Right lobe of liver (tissue), 6 donors: Measurements from ENCODE around the gene ANKH. TPM values are rescaled to one million over a fixed set of nuclear protein-coding genes. Genes with fewer than 3 reads are reported as not detected.
"Not testable (repeated sequence)": the region's sequence is repeated elsewhere in the genome, so short reads cannot be mapped to it uniquely, and the experiment has no call there.

Experiments
- ATAC-seq, 4 donors: fragments of 200-7000 bp; cut with Tn5 transposase; one replicate each; pipeline ENCODE4 v1.9.1; 2020; ENCODE audit warnings: mild to moderate bottlenecking in 4 of 4, moderate library complexity in 4 of 4
- DNase-seq, 3 donors: peaks; one replicate each; pipeline ENCODE4 v3.0.0-alpha.2; 2020
- H3K27ac ChIP-seq, 3 donors: fragments of 200-600 bp; one replicate each; pipeline ENCODE4 v1.8.0; 2022
- H3K27me3 ChIP-seq, 2 donors: fragments of 200-600 bp; one replicate each; pipeline ENCODE4 v1.8.0; 2022
- H3K36me3 ChIP-seq, 4 donors: fragments of 200-600 bp; sonication (generic) in 1 of 4; one replicate each; pipeline versions ENCODE4 v1.5.1 to v1.8.0; 2017 to 2022; ENCODE audit warnings: control low read depth in 1 of 4
- H3K4me1 ChIP-seq, 4 donors: fragments of 200-600 bp; sonication (generic) in 1 of 4; one replicate each; pipeline versions ENCODE4 v1.5.1 to v1.8.0; 2017 to 2022; ENCODE audit warnings: control low read depth in 1 of 4
- H3K4me3 ChIP-seq, 3 donors: fragments of 200-600 bp; one replicate each; pipeline ENCODE4 v1.8.0; 2022
- H3K9me3 ChIP-seq, 4 donors: fragments of 200-600 bp; sonication (generic) in 1 of 4; one replicate each; pipeline versions ENCODE4 v1.5.1 to v1.8.0; 2017 to 2022; ENCODE audit warnings: control low read depth in 1 of 4
- CTCF ChIP-seq, 4 donors: fragments of 200-600 bp in 3 of 4; fragments of 450-650 bp in 1 of 4; IDR thresholded peaks; one replicate each; pipeline versions ENCODE4 v1.5.1 to v1.8.0; 2016 to 2022; ENCODE audit warnings: antibody characterized with exemption in 4 of 4, mild to moderate bottlenecking in 2 of 4
- POLR2A ChIP-seq: fragments of 450-650 bp; IDR thresholded peaks from one replicate; pipeline ENCODE4 v1.6.1; 2017; ENCODE audit warnings: antibody characterized with exemption, mild to moderate bottlenecking
- WGBS: methylation state at CpG from one replicate; pipeline ENCODE4 v1.1.6; 2018; ENCODE audit warnings: low coverage, low lambda C conversion rate; ENCODE audit not compliant: insufficient coverage; ENCODE audit errors: missing lambda C conversion rate; 5-methylcytosine and 5-hydroxymethylcytosine counted together
- intact Hi-C, 2 donors: fragments of 100-400 bp; cut with DNase I; formaldehyde crosslinking; loops; one replicate each; pipeline versions ENCODE4 v1.11.2 to v1.14.1; 2022
- total RNA-seq, 6 experiments: library from RNA; depleted of rRNA in 2 of 6; stranded (reverse); fragments of >200 nt in 2 of 6; fragmentation: NEBNext Ultra II Directional in 3 of 6; extraction: Animal tissue kit (Norgen Biotek cat#: 25700) in 3 of 6; gene quantifications; one replicate each; pipeline versions ENCODE4 v1.1.0 to v1.2.4, GENCODE V29; 2016 to 2023
- donor health status: DM: no; HTN: yes; CAD: no.
- donor health status: DM: no; HTN: no; CAD: no.
- donor health status: DM: no; HTN: no; CAD: no.
- donor health status: DM: no; HTN: yes; CAD: no.
- donor health status: DM: no; HTN: yes; CAD: no.

The ANKH gene
- total RNA-seq, 6 experiments from 2014 or later, result 38.5 to 121 (median 61.9) TPM

GRCh38 chr5:14825977-14826376, 45.6 kb downstream of the ANKH start:
- peak overlapping the region in 1 of 3 donors; percentile 67 for H3K27ac ChIP-seq
- H3K9me3 ChIP-seq, result no peaks in the 10 kb centered on the region
- ATAC-seq (peak in 3 of 4 donors; percentile 1 to 15 (median 10)), DNase-seq (no peak)
- intact Hi-C loops, result no loop called here
- H3K27me3 ChIP-seq, result no peaks in the 10 kb centered on the region
- H3K4me1 ChIP-seq, result peaks cover 0 to 45% (median 5%) of the 10 kb centered on the region in 4 donors
- H3K36me3 ChIP-seq, result no peaks in the 10 kb centered on the region
- TF ChIP-seq CTCF (IDR thresholded peaks at IDR 0.05) (no peak), POLR2A (no peak)
- 67% methylated on average over 2 of the region's 2 CpGs for WGBS
- H3K4me3 ChIP-seq, result no peak overlapping the region

- ATAC-seq (peak; percentile 60 to 75 (median 70)), DNase-seq (peak in 2 of 3 donors; percentile 34 to 57)
- 54% methylated on average over 3 of the region's 3 CpGs for WGBS
- Histone ChIP-seq H3K4me3 (no peak overlapping the region), H3K27ac (peak overlapping the region; percentile 61 to 70 (median 67)), H3K36me3 (no peaks in the 10 kb centered on the region), H3K4me1 (peaks cover 0 to 33% (median 5%) of the 10 kb centered on the region in 4 donors), H3K27me3 (no peaks in the 10 kb centered on the region), H3K9me3 (no peaks in the 10 kb centered on the region)
- intact Hi-C loops, result no loop called here
- TF ChIP-seq POLR2A, result no peak
- no peak for TF ChIP-seq CTCF (IDR thresholded peaks at IDR 0.05)
These were observed 47.1 kb downstream of the ANKH start for GRCh38 chr5:14824499-14824898.

GRCh38 chr5:14821100-14821845, 50.3 kb downstream of the ANKH start:
- Histone ChIP-seq H3K4me3 (no peak overlapping the region), H3K36me3 (no peaks in the 10 kb centered on the region), H3K27me3 (no peaks in the 10 kb centered on the region), H3K27ac (no peak overlapping the region), H3K9me3 (no peaks in the 10 kb centered on the region), H3K4me1 (peaks cover 0 to 33% (median 0%) of the 10 kb centered on the region in 4 donors)
- no peak for DNase-seq
- WGBS, result 74% methylated on average over 9 of the region's 9 CpGs
- intact Hi-C loops, result no loop called here
- TF ChIP-seq CTCF (IDR thresholded peaks at IDR 0.05) (no peak), POLR2A (no peak)
- no peak for ATAC-seq

GRCh38 chr5:14818931-14819790, 52.4 kb downstream of the ANKH start:
- Histone ChIP-seq H3K27ac (no peak overlapping the region), H3K4me3 (no peak overlapping the region), H3K27me3 (no peaks in the 10 kb centered on the region), H3K9me3 (no peaks in the 10 kb centered on the region), H3K4me1 (peaks cover 0 to 12% (median 0%) of the 10 kb centered on the region in 4 donors), H3K36me3 (no peaks in the 10 kb centered on the region)
- 83% methylated on average over 13 of the region's 14 CpGs for WGBS
- ATAC-seq, result no peak
- no peak for DNase-seq
- intact Hi-C loops, result no loop called here
- TF ChIP-seq CTCF (IDR thresholded peaks at IDR 0.05), result no peak
- TF ChIP-seq POLR2A, result no peak

GRCh38 chr5:14817762-14818136, 53.8 kb downstream of the ANKH start:
- H3K27ac ChIP-seq, result peak overlapping the region in 2 of 3 donors; percentile 14 to 32
- H3K27me3 ChIP-seq, intact Hi-C loops, H3K4me1 ChIP-seq, ATAC-seq, DNase-seq, H3K36me3 ChIP-seq, H3K4me3 ChIP-seq, H3K9me3 ChIP-seq: not testable (repeated sequence)
- WGBS, result 71% methylated on average over 2 of the region's 2 CpGs
